SK-N-SH (cell line): ENCODE data around the gene GPRIN3. TPM values are rescaled to one million over a fixed set of nuclear protein-coding genes. Genes with fewer than 3 reads are reported as not detected.

ENCODE experiments used
- CTCF ChIA-PET: fragments of 300-600, 350-600 bp; formaldehyde crosslinking; extraction: SDS; loops from one replicate; lab custom pipeline; 2021; lab: Yijun Ruan, JAX
- POLR2A ChIA-PET: fragments of 350-600 bp; sonication (Branson Sonifier 250); formaldehyde crosslinking; extraction: SDS; loops from one replicate; lab custom pipeline; 2020; ENCODE audit warnings: antibody characterized with exemption, inconsistent platforms; lab: Yijun Ruan, JAX
- DNase-seq: peaks from one replicate; pipeline ENCODE4 v3.0.0; 2012
- H2AFZ ChIP-seq: fragments of 200-600 bp; sonication (generic); 2 replicates; pipeline ENCODE4 v1.8.1; 2016; ENCODE audit warnings: antibody characterized with exemption, mild to moderate bottlenecking, low read depth
- H3F3A ChIP-seq: fragments of 200-600 bp; sonication (generic); replicated peaks from 2 replicates; pipeline ENCODE3; 2016; ENCODE audit warnings: antibody characterized with exemption, mild to moderate bottlenecking; ENCODE audit not compliant: insufficient read depth
- H3K27ac ChIP-seq, 2 experiments: fragments of 200-500 bp in 1 of 2; fragments of 200-600 bp in 1 of 2; sonication (Bioruptor generic) in 1 of 2; sonication (generic), shearing (Covaris generic) in 1 of 2; 2 replicates each; pipeline versions ENCODE4 v1.5.1 to v1.6.1; 2014 to 2016; ENCODE audit warnings: low read depth in 2 of 2, inconsistent platforms in 1 of 2, low read length in 1 of 2, mild to moderate bottlenecking in 1 of 2, mixed read lengths in 1 of 2
- H3K27me3 ChIP-seq: fragments of 200-600 bp; sonication (generic), shearing (Covaris generic); 2 replicates; pipeline ENCODE4 v1.6.1; 2016; ENCODE audit warnings: mixed run types; ENCODE audit not compliant: insufficient read depth
- H3K36me3 ChIP-seq, 2 experiments: fragments of 200-500 bp in 1 of 2; fragments of 200-600 bp in 1 of 2; sonication (Bioruptor generic) in 1 of 2; sonication (generic) in 1 of 2; replicated peaks in 1 of 2; 2 replicates each; pipeline versions ENCODE3 to v1.5.1; 2014 to 2016; ENCODE audit warnings: low read length in 1 of 2, mild to moderate bottlenecking in 1 of 2; ENCODE audit not compliant: insufficient read depth in 2 of 2, control insufficient read depth in 1 of 2
- H3K4me1 ChIP-seq, 2 experiments: fragments of 200-500 bp in 1 of 2; fragments of 200-600 bp in 1 of 2; sonication (Bioruptor generic) in 1 of 2; sonication (generic), shearing (Covaris generic) in 1 of 2; 2 replicates each; pipeline versions ENCODE4 v1.5.1 to v1.6.1; 2014 to 2016; ENCODE audit warnings: low read depth in 1 of 2, low read length in 1 of 2, mixed run types in 1 of 2; ENCODE audit not compliant: insufficient read depth in 2 of 2, control insufficient read depth in 1 of 2
- H3K4me2 ChIP-seq: fragments of 200-600 bp; sonication (generic), shearing (Covaris generic); 2 replicates; pipeline ENCODE4 v1.6.1; 2017; ENCODE audit warnings: mixed run types
- H3K4me3 ChIP-seq, 2 experiments: fragments of 200-500 bp in 1 of 2; fragments of 200-600 bp in 1 of 2; sonication (Bioruptor generic) in 1 of 2; sonication (generic), shearing (Covaris generic) in 1 of 2; 2 replicates each; pipeline versions ENCODE4 v1.5.1 to v1.8.1; 2014 to 2016; ENCODE audit warnings: low read depth in 2 of 2, inconsistent platforms in 1 of 2, low read length in 1 of 2, mild to moderate bottlenecking in 1 of 2, mixed read lengths in 1 of 2, moderate library complexity in 1 of 2
- H3K79me2 ChIP-seq: fragments of 200-600 bp; sonication (generic); 2 replicates; pipeline ENCODE4 v1.8.1; 2017; ENCODE audit warnings: mild to moderate bottlenecking; ENCODE audit not compliant: insufficient read depth
- H3K9ac ChIP-seq: fragments of 200-600 bp; sonication (generic); 2 replicates; pipeline ENCODE4 v1.6.1; 2017; ENCODE audit warnings: mixed run types
- H3K9me2 ChIP-seq: fragments of 200-600 bp; sonication (generic); 2 replicates; pipeline ENCODE4 v1.6.1; 2017; ENCODE audit warnings: mixed run types
- H3K9me3 ChIP-seq: fragments of 200-600 bp; sonication (generic); 2 replicates; pipeline ENCODE4 v1.6.1; 2017; ENCODE audit warnings: mixed run types, mild to moderate bottlenecking, moderate library complexity
- H4K20me1 ChIP-seq: fragments of 200-600 bp; sonication (generic); 2 replicates; pipeline ENCODE4 v1.6.1; 2017; ENCODE audit warnings: mild to moderate bottlenecking, mixed run types; ENCODE audit not compliant: insufficient read depth
- CTCF ChIP-seq: fragments of 200-600 bp; sonication (generic); IDR thresholded peaks from 2 replicates; pipeline ENCODE4 v1.6.1; 2017; ENCODE audit warnings: antibody characterized with exemption, mild to moderate bottlenecking, moderate library complexity
- EP300 ChIP-seq, 2 experiments: IDR thresholded peaks; 2 replicates each; pipeline versions ENCODE4 v1.4.0 to v1.6.1; 2012; ENCODE audit warnings: borderline replicate concordance in 1 of 2, low read depth in 1 of 2, low read length in 1 of 2
- EZH2phosphoT487 ChIP-seq: fragments of 200-600 bp; sonication (generic); IDR thresholded peaks from 2 replicates; pipeline ENCODE4 v1.6.1; 2017; ENCODE audit warnings: low read depth, mixed run types, mild to moderate bottlenecking, antibody characterized with exemption, moderate library complexity, borderline replicate concordance
- FOXJ3 ChIP-seq: sonication (generic); formaldehyde crosslinking; IDR thresholded peaks from 2 replicates; pipeline ENCODE4 v1.5.1; 2020; ENCODE audit warnings: mild to moderate bottlenecking, missing genetic modification reagents
- FOXM1 ChIP-seq: IDR thresholded peaks from 2 replicates; pipeline ENCODE4 v1.4.0; 2012; ENCODE audit warnings: low read depth, mild to moderate bottlenecking
- GABPA ChIP-seq: IDR thresholded peaks from 2 replicates; pipeline ENCODE4 v1.4.0; 2012; ENCODE audit warnings: low read depth, mild to moderate bottlenecking
- NRF1 ChIP-seq: IDR thresholded peaks from 2 replicates; pipeline ENCODE4 v1.6.1; 2012; ENCODE audit warnings: low read depth, mild to moderate bottlenecking, low read length
- POLR2AphosphoS5 ChIP-seq: IDR thresholded peaks from 2 replicates; pipeline ENCODE4 v1.6.1; 2012; ENCODE audit warnings: low read depth, low read length
- RAD21 ChIP-seq: IDR thresholded peaks from 2 replicates; pipeline ENCODE4 v1.6.1; 2012; ENCODE audit warnings: mild to moderate bottlenecking, low read length
- RFX5 ChIP-seq: IDR thresholded peaks from 2 replicates; pipeline ENCODE4 v1.6.1; 2012; ENCODE audit warnings: mild to moderate bottlenecking, improper control_type of control experiment, low read length
- SIN3A ChIP-seq: IDR thresholded peaks from 2 replicates; pipeline ENCODE4 v1.6.1; 2012; ENCODE audit warnings: low read depth, mild to moderate bottlenecking, low read length, moderate library complexity, borderline replicate concordance
- USF1 ChIP-seq: IDR thresholded peaks from 2 replicates; pipeline ENCODE4 v1.4.0; 2012; ENCODE audit warnings: low read depth, borderline replicate concordance
- USF2 ChIP-seq: fragments of 150-350 bp; IDR thresholded peaks from 2 replicates; pipeline ENCODE4 v1.6.1; 2017; ENCODE audit warnings: antibody characterized with exemption, low read length, low read depth, borderline replicate concordance
- polyA plus RNA-seq, 3 experiments: library from polyadenylated mRNA; depleted of rRNA; stranded (reverse); fragments of >200 nt; gene quantifications; 2 replicates each; pipeline ENCODE4 v1.2.3, GENCODE V29; 2012
- TF ChIP-seq, protein P1 (sequence below): IDR thresholded peaks from 2 replicates; pipeline ENCODE4 v1.6.1; 2012; ENCODE audit warnings: mild to moderate bottlenecking, low read depth, low read length, moderate library complexity

GPRIN3 gene
- polyA plus RNA-seq, 1 of the 3 experiments (the other 2 are of a cell fraction): not detected

GRCh38 chr4:89338206-89338605, 30.6 kb upstream of the GPRIN3 start:
- Histone ChIP-seq H3K27ac (no peak overlapping the region), H3K79me2 (no peaks in the 10 kb centered on the region), H2AFZ (no peak overlapping the region), H3K9ac (no peak overlapping the region), H3F3A (no peaks in the 10 kb centered on the region), H3K4me1 (no peaks in the 10 kb centered on the region), H3K4me3 (no peak overlapping the region), H3K36me3 (no peaks in the 10 kb centered on the region), H4K20me1 (no peaks in the 10 kb centered on the region), H3K9me2 (no peaks in the 10 kb centered on the region), H3K4me2 (no peak overlapping the region), H3K9me3 (no peaks in the 10 kb centered on the region), H3K27me3 (no peaks in the 10 kb centered on the region)
- POLR2A ChIA-PET: no interaction called here
- DNase-seq: no peak
- no peak for TF ChIP-seq USF1
- TF ChIP-seq CTCF: no peak
- TF ChIP-seq FOXM1: no peak
- TF ChIP-seq FOXJ3: no peak
- TF ChIP-seq RFX5: no peak
- no peak for TF ChIP-seq EZH2phosphoT487
- no peak for TF ChIP-seq USF2
- no peak for TF ChIP-seq EP300 (IDR thresholded peaks at IDR 0.05; ENCODE audit: borderline replicate concordance in 1 of 2, low read depth in 1 of 2, low read length in 1 of 2)
- TF ChIP-seq RAD21: no peak
- TF ChIP-seq, protein P1, sequence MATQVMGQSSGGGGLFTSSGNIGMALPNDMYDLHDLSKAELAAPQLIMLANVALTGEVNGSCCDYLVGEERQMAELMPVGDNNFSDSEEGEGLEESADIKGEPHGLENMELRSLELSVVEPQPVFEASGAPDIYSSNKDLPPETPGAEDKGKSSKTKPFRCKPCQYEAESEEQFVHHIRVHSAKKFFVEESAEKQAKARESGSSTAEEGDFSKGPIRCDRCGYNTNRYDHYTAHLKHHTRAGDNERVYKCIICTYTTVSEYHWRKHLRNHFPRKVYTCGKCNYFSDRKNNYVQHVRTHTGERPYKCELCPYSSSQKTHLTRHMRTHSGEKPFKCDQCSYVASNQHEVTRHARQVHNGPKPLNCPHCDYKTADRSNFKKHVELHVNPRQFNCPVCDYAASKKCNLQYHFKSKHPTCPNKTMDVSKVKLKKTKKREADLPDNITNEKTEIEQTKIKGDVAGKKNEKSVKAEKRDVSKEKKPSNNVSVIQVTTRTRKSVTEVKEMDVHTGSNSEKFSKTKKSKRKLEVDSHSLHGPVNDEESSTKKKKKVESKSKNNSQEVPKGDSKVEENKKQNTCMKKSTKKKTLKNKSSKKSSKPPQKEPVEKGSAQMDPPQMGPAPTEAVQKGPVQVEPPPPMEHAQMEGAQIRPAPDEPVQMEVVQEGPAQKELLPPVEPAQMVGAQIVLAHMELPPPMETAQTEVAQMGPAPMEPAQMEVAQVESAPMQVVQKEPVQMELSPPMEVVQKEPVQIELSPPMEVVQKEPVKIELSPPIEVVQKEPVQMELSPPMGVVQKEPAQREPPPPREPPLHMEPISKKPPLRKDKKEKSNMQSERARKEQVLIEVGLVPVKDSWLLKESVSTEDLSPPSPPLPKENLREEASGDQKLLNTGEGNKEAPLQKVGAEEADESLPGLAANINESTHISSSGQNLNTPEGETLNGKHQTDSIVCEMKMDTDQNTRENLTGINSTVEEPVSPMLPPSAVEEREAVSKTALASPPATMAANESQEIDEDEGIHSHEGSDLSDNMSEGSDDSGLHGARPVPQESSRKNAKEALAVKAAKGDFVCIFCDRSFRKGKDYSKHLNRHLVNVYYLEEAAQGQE: no peak
- no peak for TF ChIP-seq SIN3A
- TF ChIP-seq POLR2AphosphoS5: no peak
- no peak for TF ChIP-seq GABPA
- no peak for TF ChIP-seq NRF1
- TF ChIP-seq, all 33 proteins: peak for 0
- CTCF ChIA-PET: no interaction called here
